NAMALWA (cell line): ENCODE results near the gene SVBP.
A peak's percentile ranks its signal among the peaks of the same experiment; 100 is the strongest.
"Not testable (repeated sequence)": the region's sequence is repeated elsewhere in the genome, so short reads cannot be mapped to it uniquely, and the experiment has no call there.

Experiments used
- DNase-seq: peaks from one replicate; pipeline ENCODE4 v3.0.0-alpha.2; 2015; ENCODE audit warnings: low spot score

The SVBP gene

GRCh38 chr1:42841440-42842147, 24.4 kb upstream of the SVBP start:
- DNase-seq = no peak

- DNase-seq = no peak
Observed at GRCh38 chr1:42841010-42841409, 23.8 kb upstream of the SVBP start.

DNA sequence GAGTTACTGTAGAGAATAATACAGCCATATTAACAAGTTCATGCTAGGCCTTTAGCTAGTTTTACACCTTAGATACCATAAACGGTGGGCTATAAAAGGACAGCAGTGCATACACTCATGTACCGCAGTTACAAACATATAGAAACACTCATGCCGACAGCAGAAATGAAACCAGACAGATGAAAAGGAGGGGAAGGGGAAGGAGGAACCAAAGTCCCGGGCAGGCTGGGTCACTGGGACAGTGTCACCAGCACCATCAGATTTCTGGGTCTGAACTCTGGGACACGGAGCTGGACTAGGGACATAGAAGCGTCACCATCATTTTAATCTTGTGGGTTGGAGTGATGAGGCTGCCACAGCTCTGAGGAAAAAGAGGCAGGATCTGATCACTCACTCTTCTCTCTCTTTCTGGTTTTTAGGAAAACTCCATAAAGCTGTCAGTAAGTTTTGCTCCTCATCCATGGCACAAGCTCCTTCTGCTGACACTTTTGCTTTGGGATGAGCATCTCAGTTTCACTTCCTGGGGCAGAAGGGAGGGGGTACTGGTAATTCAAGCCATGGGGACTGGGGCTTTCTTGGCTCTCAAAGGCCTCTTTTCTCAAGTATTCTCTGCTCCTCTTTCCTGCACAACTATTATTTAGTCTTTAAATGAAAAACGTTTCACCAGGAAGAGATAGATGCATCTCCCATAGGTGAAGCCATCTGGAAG, 21.4 kb upstream of the SVBP start:
- DNase-seq = no peak

DNA sequence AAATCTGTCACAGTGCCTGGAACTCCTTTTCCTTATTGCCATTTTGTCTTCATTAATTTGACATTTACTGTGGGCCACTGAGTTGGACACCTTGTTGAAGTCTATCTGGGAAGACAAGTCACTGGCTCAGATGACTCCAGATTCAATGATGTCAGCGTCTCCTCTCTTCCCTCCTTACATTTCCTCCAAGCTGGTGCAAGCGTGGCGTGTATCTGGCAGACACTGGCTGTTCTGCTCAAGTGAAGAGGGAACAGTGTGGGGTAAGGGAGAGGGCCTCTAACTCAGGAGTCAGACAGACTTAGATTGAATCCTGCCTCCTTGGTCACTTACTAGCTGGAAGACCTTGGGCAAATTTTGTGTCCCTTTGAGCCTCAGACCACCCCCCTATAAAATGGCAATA, 20.5 kb upstream of the SVBP start:
- DNase-seq = no peak

DNA sequence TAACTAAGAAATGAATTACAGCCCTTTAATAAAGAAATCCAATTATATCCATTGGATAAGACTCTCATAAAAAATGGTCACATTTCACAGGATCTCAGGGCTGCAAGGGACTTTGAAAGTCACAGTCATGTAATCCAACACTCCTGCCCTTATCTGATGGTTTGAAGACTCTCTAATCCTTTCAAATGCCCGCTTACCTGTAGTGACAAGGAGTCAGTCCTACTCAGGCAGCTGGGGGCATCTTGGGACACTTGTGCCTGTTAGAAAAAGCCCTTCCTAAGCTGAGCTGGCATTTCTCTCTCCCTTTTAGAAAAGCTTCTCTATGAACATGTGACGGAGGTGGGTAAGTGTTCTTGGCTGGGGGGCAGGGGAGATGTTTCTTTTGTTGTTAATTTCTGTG, 18.2 kb upstream of the SVBP start:
- DNase-seq = no peak

- no peak for DNase-seq
Observed at GRCh38 chr1:42834803-42835202, 17.6 kb upstream of the SVBP start.

- no peak for DNase-seq
Observed at GRCh38 chr1:42833981-42834380, 16.8 kb upstream of the SVBP start.

DNA sequence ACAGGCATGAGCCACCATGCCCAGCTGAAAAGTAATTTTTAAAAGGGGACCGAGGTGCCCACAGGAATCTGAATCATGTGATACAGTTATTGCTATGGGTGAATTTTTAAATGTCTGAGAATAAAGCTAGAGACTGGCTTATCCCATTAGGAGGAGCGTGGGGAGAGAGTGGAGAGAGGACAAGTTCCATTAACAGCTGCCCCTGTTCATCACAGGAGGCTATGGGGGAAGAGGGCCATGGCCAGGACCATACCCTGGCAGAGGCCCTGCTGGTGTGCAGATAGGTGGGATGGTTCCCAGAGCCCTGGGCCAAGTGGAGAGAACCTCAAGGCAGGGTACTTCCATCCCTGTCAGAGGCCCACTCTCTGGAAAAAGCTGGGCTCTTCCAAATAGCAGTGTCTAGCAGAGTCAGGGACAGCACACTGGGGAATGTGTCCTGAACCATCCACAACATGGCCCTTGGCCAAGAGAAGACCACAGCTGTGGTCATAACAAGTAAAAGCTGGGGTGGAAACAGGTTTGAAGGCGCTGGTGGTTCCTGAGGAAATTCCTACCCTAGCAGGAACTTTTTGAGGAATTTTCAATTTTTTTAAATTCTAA, 15.5 kb upstream of the SVBP start:
- no peak for DNase-seq

DNA sequence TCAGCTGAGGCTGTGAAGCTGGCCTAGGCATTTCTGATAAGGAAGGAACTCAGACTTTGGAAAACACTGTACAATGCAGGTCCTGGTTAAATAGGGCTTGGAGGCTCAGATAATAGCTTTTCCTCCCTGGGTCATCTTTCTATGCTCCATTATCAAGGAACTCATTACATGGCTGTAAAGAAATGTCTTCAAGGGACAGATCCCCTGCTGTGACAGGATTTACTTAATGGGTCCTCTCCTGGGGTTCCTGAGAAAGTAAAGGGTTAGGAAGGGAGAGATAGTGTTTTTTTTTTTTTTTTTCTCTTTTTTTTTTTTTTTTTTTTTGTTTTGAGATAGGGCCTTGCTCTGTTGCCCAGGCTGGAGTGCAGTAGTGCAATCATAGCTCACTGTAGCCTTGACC, 14.1 kb upstream of the SVBP start:
- no peak for DNase-seq

- no peak for DNase-seq
Observed at GRCh38 chr1:42830631-42831030, 13.4 kb upstream of the SVBP start.

DNA sequence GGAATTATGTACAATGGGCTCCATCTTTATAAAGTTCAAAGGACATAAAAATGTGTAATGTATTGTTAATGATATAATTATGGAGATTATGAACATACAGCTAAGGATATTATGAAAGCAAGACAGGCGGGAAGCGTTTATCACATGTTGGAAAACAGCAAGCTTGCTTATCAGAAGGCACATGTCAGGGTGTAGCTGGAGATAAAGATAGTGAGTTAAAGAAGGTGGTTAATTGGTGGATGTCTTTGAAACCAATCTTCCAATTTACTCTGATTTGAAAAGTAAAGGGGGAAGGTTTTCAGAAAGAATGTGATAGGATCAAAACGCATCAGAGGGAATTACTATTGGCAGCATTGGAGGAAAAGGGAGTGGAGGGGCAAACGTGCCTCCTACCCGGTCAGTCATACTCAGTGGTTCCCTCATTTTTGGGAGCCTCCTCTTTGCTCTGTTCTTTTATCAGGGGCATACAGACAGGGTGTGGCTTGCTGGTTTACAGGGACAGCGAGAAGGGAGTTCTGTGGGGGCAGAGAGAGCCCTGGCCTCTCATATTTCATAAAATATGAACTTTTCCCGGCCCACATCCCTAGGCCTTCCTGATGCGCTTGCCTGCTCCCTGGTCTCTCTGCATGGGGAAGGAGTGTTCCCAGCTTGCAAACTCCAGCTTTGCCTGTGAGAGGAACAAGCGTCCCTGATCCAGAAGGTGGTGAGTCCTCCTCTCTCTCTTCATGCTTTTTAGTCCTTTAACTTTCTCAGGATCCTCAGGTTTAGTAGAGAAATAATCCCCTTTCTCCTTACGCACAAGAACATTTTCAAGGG, 8.0 kb upstream of the SVBP start:
- no peak for DNase-seq

DNA sequence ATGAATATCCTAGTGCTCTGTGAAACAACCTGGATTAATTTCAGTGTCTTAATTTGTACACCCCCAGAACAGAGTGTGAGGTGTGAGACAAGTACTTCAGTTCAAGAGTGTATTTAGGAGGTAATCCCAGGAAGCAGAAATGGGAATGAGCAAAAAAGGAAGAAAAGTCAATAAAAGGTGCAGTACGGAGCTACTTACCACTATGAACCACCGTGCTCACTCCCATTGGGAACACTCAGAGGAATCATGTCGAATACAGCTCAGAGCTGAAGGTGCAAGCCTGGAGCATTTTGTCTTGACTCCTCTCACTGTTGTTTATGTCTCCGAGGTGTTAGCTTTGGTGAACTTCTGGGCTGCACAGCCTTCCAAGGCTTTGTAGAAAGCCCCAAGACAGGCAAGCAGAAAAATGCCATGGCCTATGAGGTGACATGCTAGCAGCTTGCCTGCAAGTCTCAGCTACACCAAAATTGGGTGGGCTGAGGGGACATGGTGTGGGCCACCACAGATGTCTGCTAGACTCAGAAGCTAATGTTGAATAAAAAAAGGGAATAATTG, 7.4 kb upstream of the SVBP start:
- DNase-seq = no peak

DNA sequence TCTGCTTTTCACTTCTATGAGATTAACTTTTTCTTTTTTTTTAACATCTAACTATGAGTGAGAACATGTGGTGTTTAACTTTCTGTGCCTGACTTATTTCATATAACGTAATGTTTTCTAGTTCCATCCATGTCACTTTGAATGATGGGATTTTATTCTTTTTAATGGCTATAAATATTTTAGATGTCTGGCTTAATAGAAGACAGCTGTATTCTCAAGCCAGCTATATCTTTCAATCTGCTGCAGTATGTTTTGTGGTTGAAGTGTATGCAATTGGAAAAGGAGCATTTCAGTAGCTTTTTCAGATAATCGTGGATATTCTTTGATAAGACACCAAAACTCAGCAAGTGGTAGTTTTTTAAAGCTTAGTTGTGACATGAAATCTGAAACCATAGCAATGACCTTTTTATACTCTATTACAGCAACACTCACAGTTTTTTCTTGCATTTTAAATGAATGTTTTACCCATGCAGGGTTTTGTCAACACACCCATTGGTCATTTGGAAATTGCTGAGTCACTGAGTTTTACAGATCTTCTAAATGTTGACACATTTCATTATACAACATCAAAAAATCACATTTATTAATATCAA, 5.7 kb upstream of the SVBP start:
- no peak for DNase-seq

DNA sequence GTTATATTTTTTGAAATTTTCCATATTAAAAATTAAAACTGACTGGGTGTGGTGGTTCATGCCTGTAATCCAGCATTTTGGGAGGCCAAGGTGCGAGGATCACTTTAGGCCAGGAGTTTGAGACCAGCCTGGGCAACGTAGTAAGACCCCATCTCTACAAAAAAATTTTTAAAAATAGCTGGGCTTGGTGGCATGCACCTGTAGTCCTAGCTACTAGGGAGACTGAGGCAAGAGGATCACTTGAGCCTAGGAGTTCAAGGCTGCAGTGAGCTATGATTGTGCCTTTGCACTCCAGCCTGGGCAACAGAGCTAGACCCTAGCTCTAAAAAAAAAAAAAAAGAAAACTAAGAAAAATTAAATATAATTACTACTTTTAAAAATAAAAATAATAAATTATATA, 4.5 kb upstream of the SVBP start:
- no peak for DNase-seq

DNA sequence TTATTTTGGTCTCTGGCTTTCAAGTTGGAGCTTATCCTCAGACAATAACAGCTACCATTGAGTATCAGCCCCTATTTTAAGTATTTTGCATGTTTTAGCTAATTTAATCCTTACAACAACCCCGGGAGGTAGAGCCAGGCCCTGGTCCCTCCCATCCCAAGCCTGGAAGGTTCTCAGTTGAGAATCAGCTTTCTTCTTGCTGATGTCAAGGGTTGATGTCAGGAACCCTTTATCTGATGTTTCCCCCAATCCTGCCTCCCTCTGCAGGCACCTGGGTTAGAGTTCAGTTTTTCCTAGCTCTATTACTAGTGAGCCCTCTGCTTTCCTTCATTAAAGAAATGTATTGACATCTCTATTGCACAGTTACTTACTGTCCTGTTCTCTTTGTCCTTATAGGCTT, 3.6 kb upstream of the SVBP start:
- no peak for DNase-seq

DNA sequence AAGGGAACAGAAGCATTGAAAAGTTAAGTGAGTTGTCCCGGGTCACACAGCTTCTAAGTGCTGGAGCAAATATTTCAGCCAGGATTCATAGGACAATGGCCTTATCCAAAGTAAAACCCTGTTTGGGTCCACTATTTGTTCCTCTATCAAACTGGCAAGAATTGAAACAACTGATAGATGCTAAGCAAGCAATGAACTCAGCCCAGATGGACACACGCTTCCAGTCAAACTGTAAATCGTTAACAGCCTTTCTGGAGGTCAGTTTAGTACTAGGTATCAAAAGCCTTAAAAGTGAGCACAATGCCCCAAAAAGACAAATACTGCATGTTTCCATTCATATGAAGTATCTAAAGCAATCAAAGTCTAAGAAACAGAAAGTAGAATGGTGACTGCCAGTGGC, 779 bp upstream of the SVBP start:
- peak; percentile 11 for DNase-seq

DNA sequence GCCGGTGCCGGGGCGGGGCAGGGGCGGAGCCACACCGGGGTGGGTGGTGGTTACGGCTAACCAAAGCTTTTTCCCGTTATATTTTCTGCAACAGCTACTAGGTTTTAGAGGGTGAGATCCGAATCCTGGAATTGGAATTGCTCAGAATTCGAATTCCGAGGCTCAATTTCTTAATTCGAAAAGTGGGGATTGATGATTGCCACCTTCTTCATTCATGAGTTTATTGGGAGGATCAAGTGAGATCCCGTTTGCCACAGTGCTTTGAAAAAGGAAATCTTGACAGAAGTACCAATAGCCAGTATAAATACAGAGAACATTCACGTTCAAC, 207 bp upstream of the SVBP start:
- no peak for DNase-seq

- no peak for DNase-seq
Observed at GRCh38 chr1:42815941-42816584, 1.1 kb downstream of the SVBP start.

DNA sequence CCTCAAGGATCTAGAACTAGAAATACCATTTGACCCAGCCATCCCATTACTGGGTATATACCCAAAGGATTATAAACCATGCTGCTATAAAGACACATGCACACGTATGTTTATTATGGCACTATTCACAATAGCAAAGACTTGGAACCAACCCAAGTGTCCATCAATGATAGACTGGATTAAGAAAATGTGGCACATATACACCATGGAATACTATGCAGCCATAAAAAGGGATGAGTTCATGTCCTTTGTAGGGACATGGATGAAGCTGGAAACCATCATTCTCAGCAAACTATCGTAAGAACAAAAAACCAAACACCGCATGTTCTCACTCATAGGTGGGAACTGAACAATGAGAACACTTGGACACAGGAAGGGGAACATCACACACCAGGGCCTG, 2.4 kb downstream of the SVBP start:
- not testable (repeated sequence) for DNase-seq

DNA sequence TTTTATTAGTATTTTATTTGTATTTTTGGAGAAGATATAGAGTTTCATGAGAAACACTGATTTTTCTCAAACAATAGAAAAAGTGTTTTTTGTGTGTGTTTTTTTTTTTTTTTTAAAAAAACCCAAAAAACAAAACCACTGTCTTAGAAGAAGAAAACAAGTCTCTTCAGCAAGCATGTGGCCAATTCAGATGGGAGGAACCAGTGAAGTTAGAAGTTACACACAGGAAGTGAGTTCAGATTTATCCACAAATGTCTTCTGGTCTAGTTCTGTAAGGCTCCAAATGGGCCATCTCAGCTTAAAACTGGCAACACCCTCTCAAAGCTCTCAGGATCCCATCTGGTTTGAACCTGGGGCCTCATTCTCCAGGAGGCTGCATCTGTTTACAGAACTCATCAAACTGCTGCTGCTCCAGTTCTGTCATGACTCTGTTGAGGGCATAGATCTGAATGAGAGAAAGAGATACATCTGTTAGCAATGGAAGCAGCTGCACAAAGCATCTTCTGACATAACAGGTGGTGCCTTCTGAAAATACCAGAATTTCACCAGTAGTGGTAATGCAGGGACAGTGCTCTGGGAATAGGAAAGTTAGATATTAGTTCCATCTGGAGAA, 10.0 kb downstream of the SVBP start:
- peak; percentile 18 for DNase-seq

GRCh38 chr1:42806593-42806992, 10.6 kb downstream of the SVBP start:
- no peak for DNase-seq
